GM23338 (cell line): ENCODE measurements around the gene ABI3. TPM values are rescaled to one million over a fixed set of nuclear protein-coding genes. Genes with fewer than 3 reads are reported as not detected.
A peak's percentile ranks its signal among the peaks of the same experiment; 100 is the strongest.

Source experiments
- ATAC-seq: fragments of 200-7000 bp; cut with Tn5 transposase; 3 replicates; pipeline ENCODE4 v1.9.1; 2020
- DNase-seq: peaks from one replicate; pipeline ENCODE4 v3.0.0-alpha.2; 2015; ENCODE audit warnings: low spot score
- H2AFZ ChIP-seq: fragments of 200-600 bp; sonication (generic); 2 replicates; pipeline ENCODE4 v1.8.0; 2016; ENCODE audit warnings: antibody characterized with exemption, mild to moderate bottlenecking, moderate library complexity
- H3F3A ChIP-seq: fragments of 200-600 bp; sonication (generic); replicated peaks from 2 replicates; pipeline ENCODE4 v1.8.0; 2017; ENCODE audit warnings: antibody characterized with exemption, mixed run types, low read depth
- H3K27ac ChIP-seq: fragments of 200-600 bp; sonication (generic); 2 replicates; pipeline ENCODE4 v1.6.1; 2016; ENCODE audit warnings: low read depth
- H3K27me3 ChIP-seq: fragments of 200-600 bp; sonication (generic); 2 replicates; pipeline ENCODE4 v1.8.0; 2016; ENCODE audit warnings: mild to moderate bottlenecking, mixed run types, moderate library complexity; ENCODE audit not compliant: insufficient read depth
- H3K36me3 ChIP-seq: fragments of 200-600 bp; sonication (generic); 2 replicates; pipeline ENCODE4 v1.8.0; 2016; ENCODE audit warnings: mild to moderate bottlenecking; ENCODE audit not compliant: insufficient read depth
- H3K4me1 ChIP-seq: fragments of 200-600 bp; sonication (generic); 2 replicates; pipeline ENCODE4 v1.8.0; 2016; ENCODE audit warnings: mild to moderate bottlenecking, moderate library complexity; ENCODE audit not compliant: insufficient read depth
- H3K4me2 ChIP-seq: fragments of 200-600 bp; sonication (generic); 2 replicates; pipeline ENCODE4 v1.7.1; 2017; ENCODE audit warnings: mixed run types
- H3K4me3 ChIP-seq: fragments of 200-600 bp; sonication (generic); 2 replicates; pipeline ENCODE4 v1.6.1; 2016; ENCODE audit warnings: mixed run types
- H3K79me2 ChIP-seq: fragments of 200-600 bp; sonication (generic); replicated peaks from 2 replicates; pipeline ENCODE4 v1.8.0; 2017; ENCODE audit warnings: mild to moderate bottlenecking; ENCODE audit not compliant: insufficient read depth
- H3K9me2 ChIP-seq: fragments of 200-600 bp; sonication (generic); 2 replicates; pipeline ENCODE4 v1.8.0; 2017; ENCODE audit not compliant: insufficient read depth
- H4K20me1 ChIP-seq: fragments of 200-600 bp; sonication (generic); replicated peaks from 2 replicates; pipeline ENCODE4 v1.8.0; 2017; ENCODE audit warnings: mild to moderate bottlenecking; ENCODE audit not compliant: insufficient read depth
- H3K27ac Mint-ChIP-seq: 2 replicates; pipeline ENCODE4 v1.8.0; 2020; ENCODE audit warnings: inconsistent platforms, mild to moderate bottlenecking, moderate library complexity, mixed read lengths
- H3K27me3 Mint-ChIP-seq: 3 replicates; pipeline ENCODE4 v1.8.0; 2022; ENCODE audit warnings: low read depth, mild to moderate bottlenecking, moderate library complexity, mixed read lengths, inconsistent platforms; ENCODE audit not compliant: insufficient read depth, poor library complexity
- H3K36me3 Mint-ChIP-seq: 3 replicates; pipeline ENCODE4 v1.8.0; 2021; ENCODE audit warnings: low read depth, mild to moderate bottlenecking, inconsistent platforms, moderate library complexity, mixed read lengths
- H3K4me1 Mint-ChIP-seq: 3 replicates; pipeline ENCODE4 v1.8.0; 2020; ENCODE audit warnings: mild to moderate bottlenecking, inconsistent platforms, mixed read lengths
- H3K4me3 Mint-ChIP-seq: 3 replicates; pipeline ENCODE4 v1.8.0; 2021; ENCODE audit warnings: moderate library complexity, mild to moderate bottlenecking, inconsistent platforms, mixed read lengths
- H3K9me3 Mint-ChIP-seq: 3 replicates; pipeline ENCODE4 v1.8.0; 2020; ENCODE audit warnings: moderate library complexity, mild to moderate bottlenecking, inconsistent platforms, mixed read lengths
- CREB1 ChIP-seq: fragments of 250-450 bp; sonication (Bioruptor Pico); IDR thresholded peaks from 2 replicates; pipeline ENCODE4 v1.5.0; 2020; ENCODE audit warnings: low read depth, mild to moderate bottlenecking, moderate library complexity
- EZH2 ChIP-seq: fragments of 200-600 bp; sonication (generic); IDR thresholded peaks from one replicate; pipeline ENCODE4 v1.8.0; 2017; ENCODE audit warnings: antibody characterized with exemption, mild to moderate bottlenecking, low read depth; ENCODE audit not compliant: unreplicated experiment
- STAT1 ChIP-seq: IDR thresholded peaks from one replicate; pipeline ENCODE4 v1.6.1; 2016; ENCODE audit warnings: antibody characterized with exemption; ENCODE audit not compliant: unreplicated experiment
- ZNF114 ChIP-seq: fragments of 250-450 bp; sonication (Bioruptor Pico); IDR thresholded peaks from 2 replicates; pipeline ENCODE4 v1.5.0; 2020; ENCODE audit warnings: mild to moderate bottlenecking, moderate library complexity
- polyA plus RNA-seq: library from polyadenylated mRNA; unstranded; fragments of >200 nt; fragmentation: Nextera tagmentation; extraction: Ambion mirVana; gene quantifications from 2 replicates; pipeline ENCODE4 v1.2.1, GENCODE V29; 2016
- total RNA-seq: library from RNA; depleted of rRNA; stranded (reverse); fragments of >200 nt; shearing (Covaris generic); gene quantifications from 2 replicates; pipeline ENCODE4 v1.2.3, GENCODE V29; 2014
- TF ChIP-seq, protein P1 (sequence below), 2 experiments: fragments of 200-600 bp in 1 of 2; sonication (generic) in 1 of 2; conservative IDR thresholded peaks; 2 replicates each; pipeline versions ENCODE4 v1.5.1 to v1.6.1; 2016 to 2017; ENCODE audit warnings: antibody characterized with exemption in 2 of 2, low read depth in 2 of 2, mild to moderate bottlenecking in 2 of 2, moderate library complexity in 1 of 2

ABI3 gene
- total and polyA plus RNA-seq, 2 experiments from 2014 or later, result 1.8 to 3.0 TPM

- Mint-ChIP-seq H3K27me3 (peaks cover 12% of the 10 kb centered on the region), H3K9me3 (no peaks in the 10 kb centered on the region), H3K27ac (no peak overlapping the region), H3K4me1 (peaks cover 34% of the 10 kb centered on the region), H3K4me3 (no peak overlapping the region), H3K36me3 (peaks cover 4% of the 10 kb centered on the region; the same call in 1 of the 3 replicates)
- peaks cover 10% of the 10 kb centered on the region for H3K27me3 ChIP-seq
- no peaks in the 10 kb centered on the region for H3K79me2 ChIP-seq
- peak overlapping the region; percentile 60; the same call in 1 of the 2 replicates for H3K4me2 ChIP-seq
- H3K9me2 ChIP-seq, result no peaks in the 10 kb centered on the region
- no peak for TF ChIP-seq EZH2
- no peak for TF ChIP-seq STAT1
- no peak overlapping the region for H3K27ac ChIP-seq
- no peaks in the 10 kb centered on the region for H3F3A ChIP-seq
- DNase-seq, result no peak
- no peaks in the 10 kb centered on the region; the same call in 1 of the 2 replicates for H3K36me3 ChIP-seq
- no peaks in the 10 kb centered on the region for H4K20me1 ChIP-seq
- H3K4me3 ChIP-seq, result no peak overlapping the region
- peak overlapping the region; percentile 52; the same call in 1 of the 2 replicates for H2AFZ ChIP-seq
- H3K4me1 ChIP-seq, result peaks cover 21% of the 10 kb centered on the region
- ATAC-seq, result no peak
Observed at GRCh38 chr17:49217651-49218413, 7.3 kb downstream of the ABI3 start.

DNA sequence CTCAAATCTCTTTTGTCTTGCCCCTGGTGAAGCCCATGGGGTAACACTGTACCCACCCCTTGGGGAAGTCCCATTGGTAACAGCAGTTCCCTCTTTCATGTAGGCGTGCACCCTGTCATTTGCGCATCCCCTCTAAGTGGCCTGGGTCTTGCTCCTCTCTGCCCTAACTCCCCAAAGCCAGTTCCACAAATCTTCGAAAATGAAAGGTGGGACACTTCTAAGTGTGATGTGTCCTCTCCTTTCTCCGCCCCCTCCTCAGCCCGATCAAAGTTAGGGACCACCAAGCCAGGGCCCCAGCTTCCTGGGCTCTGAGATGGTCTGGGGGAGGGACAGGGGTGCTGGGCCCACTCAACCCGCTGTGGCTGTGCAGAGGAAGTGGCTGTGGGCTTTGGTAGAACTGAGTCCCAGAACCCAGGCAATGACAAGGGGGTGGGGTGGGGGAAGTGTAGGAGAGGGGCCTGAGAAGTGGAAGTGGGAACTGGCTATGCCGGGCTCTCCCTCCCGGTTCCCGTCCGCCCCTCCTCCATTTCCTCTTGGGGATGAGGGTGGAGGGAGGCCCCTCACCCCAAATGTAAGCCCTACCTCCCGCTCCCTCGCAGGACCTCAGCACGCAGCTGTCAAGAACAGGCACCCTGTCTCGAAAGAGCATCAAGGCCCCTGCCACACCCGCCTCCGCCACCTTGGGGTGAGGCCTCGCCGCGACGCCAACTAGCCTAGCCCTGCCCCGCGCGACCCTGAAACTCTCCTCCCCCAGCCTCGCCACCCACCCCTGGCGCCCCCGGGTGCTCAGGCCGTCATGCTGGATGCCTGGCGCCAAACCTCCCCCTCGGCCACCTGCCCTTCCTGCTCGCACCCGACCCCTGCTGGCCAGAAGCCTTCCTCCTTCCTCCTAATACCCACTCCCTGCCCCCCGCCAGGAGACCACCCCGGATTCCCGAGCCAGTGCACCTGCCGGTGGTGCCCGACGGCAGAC, 8.7 kb downstream of the ABI3 start:
- H3K4me1 ChIP-seq, result peaks cover 19% of the 10 kb centered on the region
- H3K27me3 Mint-ChIP-seq, result peaks cover 26% of the 10 kb centered on the region
- H3K4me3 Mint-ChIP-seq, result no peak overlapping the region; the same call in 2 of the 3 replicates
- H3K36me3 Mint-ChIP-seq, result peaks cover 4% of the 10 kb centered on the region; the same call in 1 of the 3 replicates
- no peaks in the 10 kb centered on the region; the same call in 1 of the 2 replicates for H3K36me3 ChIP-seq
- ATAC-seq (peak; percentile 7), DNase-seq (peak; percentile 64)
- H3K9me3 Mint-ChIP-seq, result no peaks in the 10 kb centered on the region
- 0 out of 2 replicates have a peak overlapping the region, but pooled peaks have one; percentile 32 for H3K4me2 ChIP-seq
- TF ChIP-seq CREB1 (CRISPR knock-in tag) (no peak), ZNF114 (CRISPR knock-in tag) (no peak)
- TF ChIP-seq, protein P1, sequence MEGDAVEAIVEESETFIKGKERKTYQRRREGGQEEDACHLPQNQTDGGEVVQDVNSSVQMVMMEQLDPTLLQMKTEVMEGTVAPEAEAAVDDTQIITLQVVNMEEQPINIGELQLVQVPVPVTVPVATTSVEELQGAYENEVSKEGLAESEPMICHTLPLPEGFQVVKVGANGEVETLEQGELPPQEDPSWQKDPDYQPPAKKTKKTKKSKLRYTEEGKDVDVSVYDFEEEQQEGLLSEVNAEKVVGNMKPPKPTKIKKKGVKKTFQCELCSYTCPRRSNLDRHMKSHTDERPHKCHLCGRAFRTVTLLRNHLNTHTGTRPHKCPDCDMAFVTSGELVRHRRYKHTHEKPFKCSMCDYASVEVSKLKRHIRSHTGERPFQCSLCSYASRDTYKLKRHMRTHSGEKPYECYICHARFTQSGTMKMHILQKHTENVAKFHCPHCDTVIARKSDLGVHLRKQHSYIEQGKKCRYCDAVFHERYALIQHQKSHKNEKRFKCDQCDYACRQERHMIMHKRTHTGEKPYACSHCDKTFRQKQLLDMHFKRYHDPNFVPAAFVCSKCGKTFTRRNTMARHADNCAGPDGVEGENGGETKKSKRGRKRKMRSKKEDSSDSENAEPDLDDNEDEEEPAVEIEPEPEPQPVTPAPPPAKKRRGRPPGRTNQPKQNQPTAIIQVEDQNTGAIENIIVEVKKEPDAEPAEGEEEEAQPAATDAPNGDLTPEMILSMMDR (conservative IDR thresholded peaks at IDR 0.05; ENCODE audit: low read depth in 2 of 2), result peak; percentile 47 to 68
- no peak overlapping the region for H2AFZ ChIP-seq
- 0 out of 2 replicates have a peak, but pooled peaks cover 6% of the 10 kb centered on the region for H3F3A ChIP-seq
- no peaks in the 10 kb centered on the region for H3K9me2 ChIP-seq
- H3K4me1 Mint-ChIP-seq, result peaks cover 31% of the 10 kb centered on the region
- H3K4me3 ChIP-seq, result no peak overlapping the region
- peaks cover 22% of the 10 kb centered on the region for H3K27me3 ChIP-seq
- no peaks in the 10 kb centered on the region for H3K79me2 ChIP-seq
- H4K20me1 ChIP-seq, result no peaks in the 10 kb centered on the region
- no peak overlapping the region for H3K27ac ChIP-seq
- H3K27ac Mint-ChIP-seq, result no peak overlapping the region
